ENCODE results near the gene CCDC178.

- TF ChIP-seq CTCF (conservative IDR thresholded peaks at IDR 0.05), result no peak
- TF ChIP-seq ZFX (IDR thresholded peaks at IDR 0.05), result no peak
These were observed 163.1 kb downstream of the CCDC178 start for GRCh38 chr18:33277431-33277830.
